GM03348 (cell line): ENCODE measurements around the gene HABP4.

ENCODE experiments used
- DNase-seq: peaks from one replicate; pipeline ENCODE4 v3.0.0; 2012; ENCODE audit warnings: low spot score

HABP4 gene

DNA sequence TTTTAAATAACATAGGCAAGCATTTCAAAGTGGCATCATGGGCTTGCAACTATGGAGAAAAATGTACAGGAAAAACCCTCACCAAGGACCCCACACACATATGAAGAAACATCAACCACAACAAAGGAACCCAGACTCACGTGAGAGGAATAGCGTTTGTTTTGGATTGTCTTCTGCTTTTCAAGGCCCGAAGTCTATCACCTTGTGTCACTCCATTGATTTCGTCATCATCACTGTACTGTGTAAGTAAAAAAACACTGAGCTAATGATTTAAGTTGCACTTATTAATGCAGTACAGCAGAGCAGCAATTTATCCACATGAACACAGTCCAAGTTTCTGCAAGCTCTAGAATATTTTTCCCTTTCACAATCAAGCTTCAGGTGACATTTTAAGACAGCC lies 72.4 kb downstream of the HABP4 start:
- no peak for DNase-seq

DNA sequence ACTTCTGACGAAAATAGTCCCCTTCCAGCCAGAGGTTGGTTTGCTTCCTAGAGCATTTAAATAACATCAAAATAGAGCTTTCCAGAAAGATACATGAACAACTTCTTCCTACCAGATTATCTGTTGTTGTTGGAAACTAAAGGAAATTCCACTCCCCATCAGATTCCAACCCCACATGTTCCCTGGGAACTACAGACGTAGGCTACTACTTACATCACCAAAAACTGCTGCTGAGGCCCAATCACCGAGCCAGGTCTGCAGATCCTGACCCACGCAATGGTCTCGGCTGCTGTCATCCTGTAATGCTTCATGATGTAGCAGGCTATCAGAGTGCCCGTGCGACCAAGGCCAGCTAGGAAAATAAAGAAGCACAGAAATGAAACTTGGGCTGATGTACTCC lies 73.4 kb downstream of the HABP4 start:
- DNase-seq, result no peak

DNA sequence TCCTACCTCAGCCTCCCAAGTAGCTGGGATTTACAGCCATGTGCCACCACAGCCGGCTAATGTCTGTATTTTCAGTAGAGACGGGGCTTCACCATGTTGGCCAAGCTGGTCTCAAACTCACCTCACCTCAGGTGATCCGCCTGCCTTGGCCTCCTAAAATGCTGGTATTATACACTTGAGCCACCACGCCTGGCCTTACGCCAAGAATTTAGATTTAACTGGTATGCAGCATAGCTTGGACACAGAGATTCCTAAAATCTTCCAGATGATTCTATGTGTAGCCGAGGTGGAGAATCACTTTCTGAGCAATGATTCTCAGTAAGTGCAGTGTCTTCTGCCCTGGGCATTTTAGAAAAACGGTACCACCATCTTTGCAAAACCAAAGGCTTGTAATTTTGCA lies 74.1 kb downstream of the HABP4 start:
- DNase-seq, result no peak

DNA sequence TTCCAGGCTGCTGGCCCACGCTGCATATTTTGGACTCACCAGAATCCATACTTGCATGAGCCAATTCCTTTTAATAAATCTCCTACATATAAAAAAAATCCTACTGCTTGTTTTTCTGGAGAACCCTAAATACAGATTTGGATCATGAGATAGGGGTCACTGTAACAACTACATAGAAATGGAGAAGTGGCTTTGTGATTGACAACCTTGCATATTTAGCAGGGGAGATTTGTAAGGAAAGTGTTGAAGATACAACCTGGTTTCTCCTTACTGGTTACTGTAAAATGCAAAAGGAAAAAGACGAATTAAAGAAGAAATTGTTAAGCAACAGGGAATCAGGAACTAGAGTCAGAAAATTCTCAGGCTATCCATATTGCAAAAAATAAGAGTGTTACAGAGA lies 74.8 kb downstream of the HABP4 start:
- no peak for DNase-seq

DNA sequence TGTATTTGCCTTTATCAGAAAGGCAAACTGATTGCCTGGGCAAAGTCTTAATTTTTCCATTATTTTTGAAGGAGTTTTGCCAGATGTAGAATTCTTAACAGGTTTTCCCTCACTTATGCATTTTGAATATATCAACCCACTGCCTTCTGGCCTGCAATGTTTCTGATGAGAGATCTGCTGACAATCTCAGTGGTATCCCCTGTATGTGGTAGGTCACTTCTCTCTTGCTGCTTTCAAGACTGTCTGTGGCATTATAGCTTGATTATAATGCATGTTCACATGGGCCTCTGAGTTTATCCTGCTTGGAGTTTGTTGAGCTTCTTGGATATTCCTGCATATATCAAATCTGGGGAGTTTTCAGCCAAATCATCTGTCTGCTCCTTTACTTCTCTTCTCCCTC lies 82.2 kb downstream of the HABP4 start:
- no peak for DNase-seq

DNA sequence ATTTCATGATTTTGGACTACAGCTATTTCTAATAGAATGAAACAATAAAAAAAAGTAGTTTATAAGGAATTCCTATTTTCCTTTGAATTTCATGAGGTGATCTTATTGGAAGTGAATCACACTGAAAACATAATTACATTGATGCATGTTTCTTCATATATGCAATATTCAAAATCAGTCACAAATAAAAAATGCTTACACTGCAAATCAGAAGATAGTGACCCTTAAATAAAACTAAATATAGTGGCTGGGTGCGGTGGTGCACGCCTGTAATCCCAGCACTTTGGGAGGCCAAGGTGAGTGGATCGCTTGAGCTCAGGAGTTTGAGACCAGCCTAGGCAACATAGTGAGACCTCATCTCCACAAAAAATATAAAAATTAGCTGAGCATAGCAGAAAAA lies 90.1 kb downstream of the HABP4 start:
- DNase-seq, result no peak
